Common myeloid progenitor, CD34-positive (primary cell): ENCODE results near the gene KLHL29.

Experiments
- CTCF ChIA-PET: fragments of 350-600 bp; sonication (Branson Sonifier 250); formaldehyde crosslinking; loops from one replicate; lab custom pipeline; 2021; ENCODE audit warnings: antibody characterized with exemption; lab: Charles Lee
- POLR2A ChIA-PET: fragments of 350-600 bp; sonication (Branson Sonifier 250); formaldehyde crosslinking; loops from one replicate; lab custom pipeline; 2021; ENCODE audit warnings: antibody characterized with exemption; lab: Charles Lee
- DNase-seq, 3 donors: peaks; one replicate each; pipeline versions ENCODE4 v3.0.0 to v3.0.0-alpha.2; 2013
- H3K27ac ChIP-seq, 2 experiments: 1 replicate in 1 of 2; 2 replicates in 1 of 2; pipeline ENCODE4 v1.7.0; 2013; ENCODE audit warnings: inconsistent platforms in 2 of 2, low read length in 2 of 2, mild to moderate bottlenecking in 2 of 2, low read depth in 1 of 2, moderate library complexity in 1 of 2; ENCODE audit not compliant: severe bottlenecking in 2 of 2, insufficient read depth in 1 of 2, poor library complexity in 1 of 2
- H3K27me3 ChIP-seq, 5 experiments: replicated peaks in 2 of 5; 1 replicate in 3 of 5; 2 replicates in 2 of 5; pipeline versions ENCODE4 v1.6.1 to v1.7.0; 2013; ENCODE audit warnings: low read length in 4 of 5, mild to moderate bottlenecking in 2 of 5, moderate library complexity in 2 of 5, inconsistent platforms in 1 of 5; ENCODE audit not compliant: insufficient read depth in 5 of 5, control insufficient read depth in 4 of 5
- H3K36me3 ChIP-seq, 4 experiments: 1 replicate in 2 of 4; 2 replicates in 2 of 4; pipeline versions ENCODE4 v1.6.1 to v1.7.0; 2013; ENCODE audit warnings: low read length in 3 of 4, control low read depth in 1 of 4, mild to moderate bottlenecking in 1 of 4; ENCODE audit not compliant: control insufficient read depth in 4 of 4, insufficient read depth in 4 of 4
- H3K4me1 ChIP-seq, 4 experiments: 1 replicate in 3 of 4; 2 replicates in 1 of 4; pipeline versions ENCODE4 v1.6.1 to v1.7.1; 2013; ENCODE audit warnings: low read length in 3 of 4, mild to moderate bottlenecking in 3 of 4, control low read depth in 1 of 4, inconsistent platforms in 1 of 4, moderate library complexity in 1 of 4; ENCODE audit not compliant: control insufficient read depth in 4 of 4, insufficient read depth in 4 of 4; ENCODE audit errors: control extremely low read depth in 1 of 4
- H3K4me3 ChIP-seq, 7 experiments: 1 replicate in 4 of 7; 2 replicates in 3 of 7; pipeline versions ENCODE4 v1.5.1 to v1.7.0; 2013; ENCODE audit warnings: mild to moderate bottlenecking in 7 of 7, low read length in 6 of 7, moderate library complexity in 6 of 7, inconsistent platforms in 2 of 7, low read depth in 2 of 7, control low read depth in 1 of 7; ENCODE audit not compliant: insufficient read depth in 4 of 7, control insufficient read depth in 1 of 7; ENCODE audit errors: extremely low read depth in 1 of 7
- H3K9me3 ChIP-seq, 5 experiments: 1 replicate in 4 of 5; 2 replicates in 1 of 5; pipeline versions ENCODE4 v1.6.1 to v1.7.1; 2013; ENCODE audit warnings: low read length in 4 of 5, mild to moderate bottlenecking in 2 of 5, inconsistent platforms in 1 of 5, low read depth in 1 of 5, moderate library complexity in 1 of 5; ENCODE audit not compliant: control insufficient read depth in 4 of 5, insufficient read depth in 2 of 5; ENCODE audit errors: control extremely low read depth in 1 of 5
- WGBS: methylation state at CpG from one replicate; pipeline ENCODE4 v1.1.5; 2013; ENCODE audit not compliant: insufficient coverage; 5-methylcytosine and 5-hydroxymethylcytosine counted together

Gene KLHL29

GRCh38 chr2:23594460-23594825 is 209.5 kb downstream of the KLHL29 start:
- Histone ChIP-seq H3K36me3 (no peaks in the 10 kb centered on the region), H3K27ac (no peak overlapping the region), H3K27me3 (peaks cover 2 to 75% (median 16%) of the 10 kb centered on the region in 5 experiments), H3K9me3 (no peaks in the 10 kb centered on the region), H3K4me1 (no peaks in the 10 kb centered on the region), H3K4me3 (no peak overlapping the region)
- DNase-seq = no peak
- POLR2A ChIA-PET = no interaction called here
- CTCF ChIA-PET = no interaction called here
- 86% methylated on average over 2 of the region's 3 CpGs for WGBS

DNA sequence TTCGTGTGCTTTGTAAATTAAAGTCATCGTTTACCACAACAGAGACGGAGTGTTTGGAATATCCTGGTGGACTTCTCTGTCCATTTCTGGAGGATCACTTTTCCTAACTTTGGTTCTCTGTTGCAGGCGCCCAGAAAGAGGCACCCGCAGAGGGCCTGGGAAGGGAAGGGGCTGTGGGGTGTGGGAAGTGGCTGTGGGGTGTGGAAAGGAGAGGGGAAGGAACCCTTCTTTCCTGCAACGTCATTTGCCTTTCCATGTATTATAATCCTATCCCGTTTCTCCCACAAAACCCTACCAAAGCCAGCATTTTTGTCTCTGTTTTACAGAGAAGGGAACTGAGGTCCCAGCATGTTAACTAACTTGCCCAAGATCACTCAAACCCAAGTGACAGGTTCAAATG is 210.0 kb downstream of the KLHL29 start:
- WGBS = 83% methylated on average over 5 of the region's 7 CpGs
- Histone ChIP-seq H3K4me3 (no peak overlapping the region), H3K9me3 (no peaks in the 10 kb centered on the region), H3K27me3 (peaks cover 2 to 75% (median 17%) of the 10 kb centered on the region in 5 experiments), H3K4me1 (no peaks in the 10 kb centered on the region), H3K36me3 (no peaks in the 10 kb centered on the region), H3K27ac (no peak overlapping the region)
- POLR2A ChIA-PET = no interaction called here
- CTCF ChIA-PET = no interaction called here
- DNase-seq = no peak

DNA sequence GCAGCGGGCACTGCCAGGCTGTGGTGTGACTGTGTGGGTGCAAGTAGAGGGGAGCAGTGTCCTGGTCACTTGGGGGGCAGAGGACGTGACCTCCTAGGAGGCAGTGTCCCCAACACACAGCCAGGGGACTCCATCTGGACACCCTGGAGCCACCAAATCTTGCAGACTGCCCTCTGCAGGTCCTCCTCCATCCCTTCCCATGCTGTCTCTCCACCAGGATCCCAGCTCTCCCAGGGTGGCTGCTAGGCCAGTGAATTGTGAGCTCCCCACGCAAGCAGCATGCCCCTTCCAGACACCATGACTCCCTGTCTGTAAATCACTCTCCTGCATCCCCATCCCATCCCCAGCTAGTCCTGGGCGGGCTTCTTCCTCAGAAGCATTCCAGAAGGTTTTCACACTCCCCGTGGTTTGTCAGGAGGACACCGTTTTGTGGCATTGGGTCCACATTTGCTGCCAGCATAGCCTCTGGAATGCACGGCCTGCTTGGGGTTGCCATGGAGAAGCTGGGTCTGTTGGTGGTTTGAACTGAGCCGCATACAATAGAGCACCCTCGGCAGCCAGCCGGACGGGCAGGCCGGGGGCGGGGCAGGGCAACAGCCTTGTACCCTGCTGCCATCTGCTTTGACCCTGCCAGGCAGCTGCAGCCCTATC is 210.7 kb downstream of the KLHL29 start:
- peaks cover 2 to 70% (median 19%) of the 10 kb centered on the region in 5 experiments for H3K27me3 ChIP-seq

GRCh38 chr2:23596316-23596885 is 211.4 kb downstream of the KLHL29 start:
- no peak for DNase-seq
- H3K4me3 ChIP-seq = no peak overlapping the region
- H3K36me3 ChIP-seq = no peaks in the 10 kb centered on the region
- ChIA-PET CTCF (no interaction called here), POLR2A (no interaction called here)
- no peak overlapping the region for H3K27ac ChIP-seq
- H3K27me3 ChIP-seq = peaks cover 2 to 63% (median 21%) of the 10 kb centered on the region in 5 experiments
- H3K4me1 ChIP-seq = peaks cover 0 to 5% (median 1%) of the 10 kb centered on the region in 4 experiments
- no peaks in the 10 kb centered on the region for H3K9me3 ChIP-seq
- 88% methylated on average over 12 of the region's 16 CpGs for WGBS

More for the DNA sequence above, 210.7 kb downstream of the KLHL29 start:
- Histone ChIP-seq H3K9me3 (no peaks in the 10 kb centered on the region), H3K36me3 (no peaks in the 10 kb centered on the region), H3K4me1 (peaks cover 0 to 2% (median 0%) of the 10 kb centered on the region in 4 experiments), H3K4me3 (no peak overlapping the region), H3K27ac (no peak overlapping the region)
- WGBS = 60% methylated on average over 10 of the region's 13 CpGs
- CTCF ChIA-PET = no interaction called here
- peak in 1 of 3 donors; percentile 19 for DNase-seq
- POLR2A ChIA-PET = no interaction called here

DNA sequence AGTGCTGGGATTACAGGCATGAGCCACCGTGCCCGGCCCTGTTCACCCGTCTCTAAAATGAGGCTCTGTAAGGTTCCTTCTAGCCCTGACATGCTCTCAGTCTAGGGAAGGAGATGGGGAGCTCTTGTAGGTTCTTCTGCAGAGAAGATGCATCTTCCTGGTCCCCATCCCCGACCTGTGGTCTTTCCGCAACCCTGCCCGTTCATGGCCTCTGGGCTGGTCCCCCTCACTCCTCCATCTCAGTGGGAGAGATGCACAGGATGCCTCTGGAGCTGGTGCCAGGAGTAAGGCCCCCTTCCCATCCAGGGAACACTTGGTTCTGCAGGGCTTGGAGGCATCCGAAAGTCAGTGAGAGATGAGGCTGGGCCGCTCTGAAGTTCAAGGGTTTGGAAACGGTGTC is 212.7 kb downstream of the KLHL29 start:
- peaks cover 2 to 51% (median 23%) of the 10 kb centered on the region in 5 experiments for H3K27me3 ChIP-seq
- ChIA-PET POLR2A (no interaction called here), CTCF (no interaction called here)
- no peak overlapping the region for H3K27ac ChIP-seq
- H3K36me3 ChIP-seq = no peaks in the 10 kb centered on the region
- H3K9me3 ChIP-seq = no peaks in the 10 kb centered on the region
- peaks cover 0 to 5% (median 1%) of the 10 kb centered on the region in 4 experiments for H3K4me1 ChIP-seq
- WGBS = 97% methylated on average over 6 of the region's 9 CpGs
- no peak overlapping the region for H3K4me3 ChIP-seq
- DNase-seq = no peak

GRCh38 chr2:23599006-23599405 is 214.0 kb downstream of the KLHL29 start:
- H3K27me3 ChIP-seq = peaks cover 2 to 38% (median 24%) of the 10 kb centered on the region in 5 experiments
- peaks cover 0 to 5% (median 1%) of the 10 kb centered on the region in 4 experiments for H3K4me1 ChIP-seq
- CTCF ChIA-PET = interaction anchor here (0.6 kb wide), 1 partner anchor 1889 kb away, joined by 3 read pairs; no protein-coding TSS in a partner anchor
- H3K4me3 ChIP-seq = no peak overlapping the region
- no peaks in the 10 kb centered on the region for H3K9me3 ChIP-seq
- no peak overlapping the region for H3K27ac ChIP-seq
- POLR2A ChIA-PET = no interaction called here
- no peak for DNase-seq
- no peaks in the 10 kb centered on the region for H3K36me3 ChIP-seq
- WGBS = 95% methylated on average over 4 of the region's 6 CpGs

GRCh38 chr2:23599667-23600066 is 214.7 kb downstream of the KLHL29 start:
- Histone ChIP-seq H3K36me3 (no peaks in the 10 kb centered on the region), H3K27ac (no peak overlapping the region), H3K4me3 (no peak overlapping the region), H3K9me3 (no peaks in the 10 kb centered on the region), H3K27me3 (peaks cover 0 to 31% (median 24%) of the 10 kb centered on the region in 5 experiments), H3K4me1 (peaks cover 0 to 5% (median 1%) of the 10 kb centered on the region in 4 experiments)
- ChIA-PET CTCF (no interaction called here), POLR2A (interaction anchor here (0.8 kb wide), 1 partner anchor 20 kb away, joined by 3 read pairs; no protein-coding TSS in a partner anchor)
- 97% methylated on average over 6 of the region's 10 CpGs for WGBS
- no peak for DNase-seq
